NCI-H146 treated with DMSO at 0.1 percent for 48 hours (cell line): ENCODE results near the gene NDUFB7.
A peak's percentile ranks its signal among the peaks of the same experiment; 100 is the strongest.

ENCODE experiments used
- DNase-seq: peaks from one replicate; lab custom pipeline; 2025; ENCODE audit not compliant: unreplicated experiment; lab: John Stamatoyannopoulos, UW

NDUFB7 gene

GRCh38 chr19:14528419-14529253 lies 43.2 kb downstream of the NDUFB7 start:
- no peak for DNase-seq

GRCh38 chr19:14526423-14526822 lies 45.4 kb downstream of the NDUFB7 start:
- DNase-seq: no peak

- DNase-seq: no peak
These were observed 46.1 kb downstream of the NDUFB7 start for GRCh38 chr19:14525729-14526128.

- no peak for DNase-seq
These were observed 51.3 kb downstream of the NDUFB7 start for GRCh38 chr19:14520543-14520942.

- DNase-seq: no peak
These were observed 51.9 kb downstream of the NDUFB7 start for GRCh38 chr19:14519860-14520407.

GRCh38 chr19:14519245-14519859 lies 52.5 kb downstream of the NDUFB7 start:
- no peak for DNase-seq

GRCh38 chr19:14517840-14518505 lies 53.9 kb downstream of the NDUFB7 start, which contains the start of gene DNAJB1:
DNAJB1 (minus strand) TSS chr19:14518397; CDS start chr19:14518349, 48 bp downstream.
- DNase-seq: peak; percentile 14

GRCh38 chr19:14517446-14517839 lies 54.4 kb downstream of the NDUFB7 start:
- no peak for DNase-seq

- no peak for DNase-seq
These were observed 55.0 kb downstream of the NDUFB7 start for GRCh38 chr19:14516746-14517438.
